ENCODE measurements around the gene LRRC49. TPM values are rescaled to one million over a fixed set of nuclear protein-coding genes. Genes with fewer than 3 reads are reported as not detected.

LRRC49 gene
- total and polyA plus RNA-seq, 2 experiments from 2014 or later: 8.5 to 14.6 TPM

GRCh38 chr15:70954733-70955132, 62.1 kb downstream of the LRRC49 start:
- H3K27ac ChIP-seq (ENCODE audit: low read depth): no peak overlapping the region
- DNase-seq (ENCODE audit: low spot score): no peak
- no peaks in the 10 kb centered on the region for H4K20me1 ChIP-seq (replicated peaks; ENCODE audit: insufficient read depth)
- H3K9me2 ChIP-seq (ENCODE audit: insufficient read depth): no peaks in the 10 kb centered on the region
- H3K4me3 Mint-ChIP-seq: no peak overlapping the region
- no peak overlapping the region for H3K27ac Mint-ChIP-seq
- no peaks in the 10 kb centered on the region for H3K27me3 Mint-ChIP-seq (ENCODE audit: insufficient read depth, low read depth, poor library complexity)
- H3K36me3 Mint-ChIP-seq (ENCODE audit: low read depth): no peaks in the 10 kb centered on the region
- H3F3A ChIP-seq (replicated peaks; ENCODE audit: low read depth): no peaks in the 10 kb centered on the region
- no peak overlapping the region for H3K4me3 ChIP-seq
- peaks cover 7% of the 10 kb centered on the region; the same call in 1 of the 3 replicates for H3K9me3 Mint-ChIP-seq
- no peaks in the 10 kb centered on the region for H3K4me1 Mint-ChIP-seq
- H3K27me3 ChIP-seq (ENCODE audit: insufficient read depth): no peaks in the 10 kb centered on the region
- no peak for TF ChIP-seq STAT1 (IDR thresholded peaks at IDR 0.05; ENCODE audit: unreplicated experiment)
- TF ChIP-seq REST (IDR thresholded peaks at IDR 0.05; ENCODE audit: unreplicated experiment): no peak
- no peak for TF ChIP-seq EZH2phosphoT487 (IDR thresholded peaks at IDR 0.05; ENCODE audit: unreplicated experiment)
- TF ChIP-seq ZNF331 (CRISPR knock-in tag; IDR thresholded peaks at IDR 0.05; ENCODE audit: low read depth): no peak
- no peak for TF ChIP-seq NANOG (IDR thresholded peaks at IDR 0.05; ENCODE audit: borderline replicate concordance)
- no peak for TF ChIP-seq CREB1 (CRISPR knock-in tag; IDR thresholded peaks at IDR 0.05; ENCODE audit: low read depth)
- TF ChIP-seq JUNB (IDR thresholded peaks at IDR 0.05; ENCODE audit: unreplicated experiment): no peak
- no peak for TF ChIP-seq CTCF (conservative IDR thresholded peaks at IDR 0.05; ENCODE audit: low read depth in 2 of 2)
- TF ChIP-seq ETS1 (IDR thresholded peaks at IDR 0.05): no peak
- no peak for TF ChIP-seq ZNF114 (CRISPR knock-in tag; IDR thresholded peaks at IDR 0.05)
- no peak for TF ChIP-seq EZH2 (IDR thresholded peaks at IDR 0.05; ENCODE audit: low read depth, unreplicated experiment)
- no peak for TF ChIP-seq ZNF462 (CRISPR knock-in tag; IDR thresholded peaks at IDR 0.05)
- no peak for TF ChIP-seq POLR2AphosphoS5 (IDR thresholded peaks at IDR 0.05; ENCODE audit: low read depth)
- ATAC-seq: no peak
- H3K4me2 ChIP-seq: no peak overlapping the region
- no peaks in the 10 kb centered on the region for H3K36me3 ChIP-seq (ENCODE audit: insufficient read depth)
- H3K4me1 ChIP-seq (ENCODE audit: insufficient read depth): no peaks in the 10 kb centered on the region
- H3K79me2 ChIP-seq (replicated peaks; ENCODE audit: insufficient read depth): no peaks in the 10 kb centered on the region
- no peak overlapping the region for H2AFZ ChIP-seq

Measured in GM23338 (cell line).